ENCODE measurements around the gene UCK2. TPM values are rescaled to one million over a fixed set of nuclear protein-coding genes. Genes with fewer than 3 reads are reported as not detected.

Gene UCK2
- total RNA-seq, 2 donors from 2014 or later, result 8.8 to 19.3 TPM

- no peak for TF ChIP-seq CTCF (IDR thresholded peaks at IDR 0.05)
- Histone ChIP-seq H3K9me3 (no peaks in the 10 kb centered on the region), H3K4me1 (no peaks in the 10 kb centered on the region), H3K4me3 (no peak overlapping the region), H3K27ac (no peak overlapping the region), H3K27me3 (no peaks in the 10 kb centered on the region), H3K36me3 (no peaks in the 10 kb centered on the region)
- DNase-seq (ENCODE audit: low spot score), result no peak
These were observed 115.6 kb downstream of the UCK2 start for GRCh38 chr1:165942927-165943597.

DNA sequence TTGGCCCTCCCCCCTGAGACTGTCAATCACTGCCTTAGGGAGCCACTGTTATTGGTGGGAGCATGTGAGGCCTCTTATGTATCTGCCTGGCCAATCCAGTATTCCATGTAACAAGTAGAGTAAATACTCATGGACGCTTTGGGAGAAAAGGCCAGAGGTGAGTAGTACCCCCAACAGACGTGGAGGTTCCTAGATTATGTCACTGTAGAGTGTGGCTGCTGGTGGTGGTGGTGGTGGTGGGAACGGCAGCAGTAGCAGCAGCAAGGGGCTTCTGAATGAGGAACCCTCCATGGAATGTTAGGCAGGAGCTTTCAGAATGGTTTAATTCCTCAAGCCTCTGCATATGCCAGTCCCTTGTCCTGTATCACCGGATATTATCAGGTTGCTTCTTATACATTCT is 118.5 kb downstream of the UCK2 start:
- DNase-seq (ENCODE audit: low spot score), result no peak
- no peaks in the 10 kb centered on the region for H3K36me3 ChIP-seq
- TF ChIP-seq CTCF (IDR thresholded peaks at IDR 0.05), result no peak
- H3K4me3 ChIP-seq, result no peak overlapping the region
- no peak overlapping the region for H3K27ac ChIP-seq
- no peaks in the 10 kb centered on the region for H3K27me3 ChIP-seq
- H3K9me3 ChIP-seq, result no peaks in the 10 kb centered on the region
- no peaks in the 10 kb centered on the region for H3K4me1 ChIP-seq

DNA sequence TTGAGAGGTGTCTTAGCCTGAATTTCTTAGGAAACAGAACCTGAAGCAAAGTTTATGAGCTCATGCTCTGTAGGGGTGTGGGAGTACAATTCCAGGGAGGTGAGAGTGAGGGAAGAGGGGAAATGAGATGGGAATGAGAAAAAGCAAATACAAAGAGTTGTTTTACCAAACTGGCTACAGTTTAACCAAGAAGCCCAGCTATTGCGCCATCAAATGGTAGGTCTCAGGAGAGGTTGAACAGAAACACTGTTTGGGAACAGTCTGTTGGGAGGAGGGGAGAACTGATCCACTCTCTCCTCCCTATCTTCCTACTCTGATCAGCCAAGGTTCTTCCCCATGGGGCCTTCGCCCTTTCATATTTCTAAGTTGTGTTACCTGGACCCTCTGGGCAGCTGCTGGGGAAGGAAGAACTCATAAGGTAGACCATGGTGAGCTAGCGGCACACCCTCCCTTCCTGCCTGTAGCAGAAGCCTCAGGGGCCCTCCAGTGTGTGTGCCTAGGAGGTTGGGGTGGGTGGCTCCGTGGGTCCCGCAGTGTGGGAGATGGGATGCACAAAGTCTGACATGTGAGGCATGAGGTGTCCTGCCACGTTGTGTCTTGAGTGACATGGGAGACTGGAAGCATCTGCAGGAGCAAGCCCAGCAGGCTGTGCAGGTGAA is 120.5 kb downstream of the UCK2 start:
- H3K27ac ChIP-seq, result no peak overlapping the region

DNA sequence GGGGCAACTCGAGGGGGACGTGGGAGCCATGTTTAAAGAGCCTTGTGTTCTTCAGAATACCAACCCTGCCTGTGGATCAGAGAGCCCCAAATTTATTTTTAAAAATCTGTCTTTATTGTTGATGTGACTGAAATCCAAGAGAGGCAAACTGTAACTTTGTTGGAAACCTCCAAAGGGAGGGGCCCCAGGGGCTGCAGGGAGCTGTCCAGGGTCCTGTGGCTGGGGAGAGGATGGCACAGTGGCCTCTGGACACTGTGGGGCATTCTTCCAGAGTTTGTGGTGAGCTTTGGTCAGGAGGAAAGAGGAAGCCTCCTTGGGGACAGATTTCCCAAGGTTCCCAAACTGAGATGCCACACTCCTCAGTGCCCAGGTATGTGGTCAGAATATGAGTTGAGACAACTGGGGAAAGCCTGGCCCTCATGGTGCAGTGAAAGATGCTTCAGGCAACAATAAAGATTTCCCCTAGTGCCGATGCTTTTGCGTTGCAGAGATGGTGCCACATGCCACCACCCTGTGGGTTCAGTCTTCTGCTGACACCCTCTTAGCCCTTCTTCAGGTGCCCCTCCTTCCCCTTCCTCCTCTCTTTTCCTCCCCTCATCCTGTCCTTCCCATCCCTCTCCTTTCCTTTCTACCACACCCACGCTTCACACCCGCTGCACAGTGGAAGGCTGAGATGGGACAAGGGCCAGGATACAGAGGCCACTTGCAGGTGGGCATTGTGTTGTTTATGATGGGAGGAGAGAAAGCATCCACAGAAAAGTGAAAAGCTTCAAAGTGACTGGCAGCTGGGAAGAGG is 122.1 kb downstream of the UCK2 start:
- no peaks in the 10 kb centered on the region for H3K9me3 ChIP-seq
- H3K36me3 ChIP-seq, result no peaks in the 10 kb centered on the region
- H3K4me1 ChIP-seq, result no peaks in the 10 kb centered on the region
- no peak overlapping the region for H3K27ac ChIP-seq
- no peak for DNase-seq (ENCODE audit: low spot score)
- H3K4me3 ChIP-seq, result no peak overlapping the region
- no peaks in the 10 kb centered on the region for H3K27me3 ChIP-seq
- no peak for TF ChIP-seq CTCF (IDR thresholded peaks at IDR 0.05)

More for the DNA sequence above, 120.5 kb downstream of the UCK2 start:
- Histone ChIP-seq H3K9me3 (no peaks in the 10 kb centered on the region), H3K4me3 (no peak overlapping the region), H3K36me3 (no peaks in the 10 kb centered on the region), H3K4me1 (no peaks in the 10 kb centered on the region), H3K27me3 (no peaks in the 10 kb centered on the region)
- TF ChIP-seq CTCF (IDR thresholded peaks at IDR 0.05), result no peak
- no peak for DNase-seq (ENCODE audit: low spot score)

GRCh38 chr1:165954940-165955339 is 127.5 kb downstream of the UCK2 start:
- no peak overlapping the region for H3K27ac ChIP-seq
- H3K4me3 ChIP-seq, result no peak overlapping the region
- no peaks in the 10 kb centered on the region for H3K4me1 ChIP-seq
- H3K36me3 ChIP-seq, result no peaks in the 10 kb centered on the region
- H3K9me3 ChIP-seq, result no peaks in the 10 kb centered on the region
- no peak for DNase-seq (ENCODE audit: low spot score)
- TF ChIP-seq CTCF (IDR thresholded peaks at IDR 0.05), result no peak
- no peaks in the 10 kb centered on the region for H3K27me3 ChIP-seq

All from right atrium auricular region (tissue), 2 donors.